CD4-positive, alpha-beta T cell treated with Interleukin-10 for 1 hour (primary cell): Measurements from ENCODE around the gene MPC1L.

Experiments
- DNase-seq: peaks from one replicate; pipeline ENCODE4 v3.0.0-alpha.2; 2020

The MPC1L gene

GRCh38 chrX:40632199-40632598 lies 9.0 kb downstream of the MPC1L start:
- no peak for DNase-seq

GRCh38 chrX:40637687-40638086 lies 14.5 kb downstream of the MPC1L start:
- DNase-seq: no peak

- DNase-seq: no peak
These were observed 20.9 kb downstream of the MPC1L start for GRCh38 chrX:40644176-40644575.

- DNase-seq: peak; percentile 59
These were observed 21.7 kb downstream of the MPC1L start for GRCh38 chrX:40644821-40645358.

- DNase-seq: peak; percentile 21
These were observed 23.5 kb downstream of the MPC1L start for GRCh38 chrX:40646489-40647306.

- DNase-seq: peak; percentile 93
These were observed 24.3 kb downstream of the MPC1L start, which contains the start of gene CXorf38 for GRCh38 chrX:40647307-40648197. TSS of gene CXorf38 (minus strand) at chrX:40647561. CDS start at chrX:40647520, 41 bp downstream.

- peak; percentile 78 for DNase-seq
These were observed 28.5 kb downstream of the MPC1L start for GRCh38 chrX:40651620-40652223.

GRCh38 chrX:40652664-40653063 lies 29.4 kb downstream of the MPC1L start:
- no peak for DNase-seq

GRCh38 chrX:40653535-40653934 lies 30.3 kb downstream of the MPC1L start:
- no peak for DNase-seq

- no peak for DNase-seq
These were observed 37.2 kb downstream of the MPC1L start for GRCh38 chrX:40660381-40660780.

- DNase-seq: no peak
These were observed 38.3 kb downstream of the MPC1L start for GRCh38 chrX:40661489-40661888.

- peak; percentile 23 for DNase-seq
These were observed 40.0 kb downstream of the MPC1L start for GRCh38 chrX:40663078-40663740.

- DNase-seq: no peak
These were observed 40.8 kb downstream of the MPC1L start for GRCh38 chrX:40663880-40664630.

- no peak for DNase-seq
These were observed 47.9 kb downstream of the MPC1L start for GRCh38 chrX:40671126-40671525.
